MG63 (cell line): ENCODE data around the gene MACROH2A1. TPM values are rescaled to one million over a fixed set of nuclear protein-coding genes. Genes with fewer than 3 reads are reported as not detected.
A peak's percentile ranks its signal among the peaks of the same experiment; 100 is the strongest.

Source experiments
- DNase-seq: peaks from one replicate; pipeline ENCODE4 v3.0.0-alpha.2; 2020
- H3K27me3 ChIP-seq: fragments of 250-450 bp; sonication (Bioruptor Pico); 2 replicates; pipeline ENCODE4 v1.5.1; 2020; ENCODE audit warnings: mild to moderate bottlenecking, moderate library complexity
- H3K36me3 ChIP-seq: fragments of 250-450 bp; sonication (Bioruptor Pico); 2 replicates; pipeline ENCODE4 v1.5.1; 2020; ENCODE audit warnings: mild to moderate bottlenecking, moderate library complexity
- H3K4me3 ChIP-seq: fragments of 250-450 bp; sonication (Bioruptor Pico); 2 replicates; pipeline ENCODE4 v1.5.1; 2020; ENCODE audit warnings: mild to moderate bottlenecking, moderate library complexity
- H3K9me3 ChIP-seq: fragments of 250-450 bp; sonication (Bioruptor Pico); 2 replicates; pipeline ENCODE4 v1.5.1; 2020; ENCODE audit warnings: mild to moderate bottlenecking, moderate library complexity
- total RNA-seq: library from RNA; depleted of rRNA; stranded (reverse); fragments of >200 nt; shearing (Covaris generic); gene quantifications from 2 replicates; pipeline ENCODE4 v1.2.3, GENCODE V29; 2014; ENCODE audit warnings: low replicate concordance

MACROH2A1 gene
- total RNA-seq, 1 experiment from 2014 or later = 404 TPM

DNA sequence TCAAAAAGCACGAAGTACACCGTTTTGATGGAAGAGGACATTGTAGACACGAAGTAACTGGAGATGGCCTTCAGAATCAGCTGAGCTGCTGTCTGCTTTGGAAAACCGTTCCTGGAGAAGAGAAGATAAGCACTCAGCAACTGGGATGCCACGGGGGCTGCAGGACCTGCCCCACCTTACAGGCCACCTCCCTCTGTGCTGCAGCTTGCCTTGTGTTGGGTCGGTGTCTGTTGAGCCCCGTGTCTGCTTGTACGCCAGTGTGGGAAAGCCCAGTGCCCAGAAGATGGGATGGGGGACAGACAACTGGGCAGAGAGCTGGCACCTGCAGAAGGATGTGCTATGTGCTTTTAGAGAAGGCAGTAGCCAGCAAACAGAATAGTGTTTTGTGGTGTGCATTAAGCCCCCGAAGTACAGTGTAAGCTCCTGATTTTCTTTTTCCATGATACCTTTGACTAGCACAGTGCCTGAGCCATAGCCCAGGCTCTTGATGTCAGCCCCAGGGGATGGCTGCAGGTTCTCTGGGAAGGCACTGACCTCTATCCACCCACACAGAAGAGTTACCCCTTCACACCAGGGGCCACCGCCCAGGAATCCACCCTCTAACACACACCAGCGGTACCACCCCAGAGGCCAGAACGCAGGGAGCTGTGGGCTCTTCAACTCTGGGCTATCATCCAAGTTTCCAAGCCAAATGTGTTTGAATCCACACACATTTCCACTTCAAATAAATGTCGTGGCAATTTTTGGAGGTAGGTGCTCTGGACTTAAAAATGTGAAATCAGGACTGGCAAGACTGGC, 63.8 kb downstream of the MACROH2A1 start:
- peak; percentile 43 for DNase-seq
- Histone ChIP-seq H3K27me3 (no peaks in the 10 kb centered on the region), H3K36me3 (peaks cover 90% of the 10 kb centered on the region), H3K4me3 (no peak overlapping the region), H3K9me3 (no peaks in the 10 kb centered on the region)

DNA sequence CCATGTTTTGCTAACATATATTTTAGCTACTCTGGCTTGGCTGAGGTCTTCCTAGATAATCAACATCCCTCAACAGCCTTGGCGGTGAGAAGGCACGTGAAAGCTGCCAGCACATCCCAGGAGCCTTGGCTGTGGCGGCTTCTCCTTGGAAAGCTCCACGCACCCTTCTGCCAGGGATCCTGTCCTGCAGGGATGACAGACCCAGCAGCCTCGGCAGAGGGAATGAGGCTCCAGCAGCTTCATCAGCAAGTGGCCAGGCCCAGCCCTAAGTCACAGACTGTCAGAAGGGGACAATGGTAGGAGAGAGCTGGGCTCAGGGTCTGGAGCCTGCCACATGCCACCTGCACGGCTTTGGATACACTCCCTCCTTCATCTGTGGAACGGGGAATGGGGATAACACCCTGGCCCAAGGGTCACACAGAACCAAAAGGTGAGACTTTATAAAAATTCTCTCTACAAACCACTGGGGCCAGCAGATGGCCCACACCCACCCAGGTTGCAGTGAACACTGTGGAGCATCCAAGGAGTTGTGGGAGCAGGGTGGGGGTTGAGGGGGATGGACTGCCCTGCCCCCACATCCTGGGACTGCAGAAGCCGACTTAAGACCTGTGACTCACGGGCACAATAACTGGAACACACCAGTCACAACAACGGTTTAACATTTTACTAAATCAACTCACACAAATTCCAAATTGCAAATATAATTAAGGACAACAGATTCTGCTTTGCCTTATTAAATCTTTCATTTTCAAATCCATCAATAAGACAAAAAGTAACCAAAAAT, 65.1 kb downstream of the MACROH2A1 start:
- Histone ChIP-seq H3K9me3 (no peaks in the 10 kb centered on the region), H3K36me3 (peaks cover 77% of the 10 kb centered on the region), H3K4me3 (no peak overlapping the region), H3K27me3 (no peaks in the 10 kb centered on the region)
- peak; percentile 89 for DNase-seq

DNA sequence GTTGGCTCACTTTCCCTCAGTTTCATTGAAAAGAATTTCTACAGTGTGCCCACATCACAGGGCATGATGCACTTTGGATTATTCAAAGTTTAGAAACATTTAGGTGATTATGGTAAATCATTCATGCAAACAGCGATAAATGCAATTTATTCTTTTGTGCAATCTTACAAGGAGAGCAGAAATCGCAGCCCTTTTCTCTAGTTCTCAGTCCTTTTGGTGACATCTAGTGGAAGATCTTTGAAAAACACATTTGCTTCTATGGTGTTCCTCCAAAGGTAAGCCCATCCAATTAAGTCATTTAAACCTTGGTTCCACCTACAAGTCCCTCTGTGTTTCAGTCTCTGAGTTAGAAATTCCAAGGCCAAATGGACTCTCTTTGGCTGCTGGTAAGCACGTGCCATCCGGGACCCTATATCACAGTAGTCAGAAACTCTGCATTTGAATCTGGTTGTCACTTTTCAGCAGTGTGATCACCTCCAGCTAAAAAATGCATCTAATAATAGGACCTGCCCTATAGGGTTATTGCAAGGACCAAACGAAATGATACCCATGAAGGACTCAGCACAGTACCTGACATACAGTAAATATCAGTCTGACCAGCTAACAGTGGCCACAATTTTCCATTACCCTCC, 66.4 kb downstream of the MACROH2A1 start:
- Histone ChIP-seq H3K4me3 (no peak overlapping the region), H3K9me3 (no peaks in the 10 kb centered on the region), H3K36me3 (peaks cover 64% of the 10 kb centered on the region), H3K27me3 (no peaks in the 10 kb centered on the region)
- no peak for DNase-seq

DNA sequence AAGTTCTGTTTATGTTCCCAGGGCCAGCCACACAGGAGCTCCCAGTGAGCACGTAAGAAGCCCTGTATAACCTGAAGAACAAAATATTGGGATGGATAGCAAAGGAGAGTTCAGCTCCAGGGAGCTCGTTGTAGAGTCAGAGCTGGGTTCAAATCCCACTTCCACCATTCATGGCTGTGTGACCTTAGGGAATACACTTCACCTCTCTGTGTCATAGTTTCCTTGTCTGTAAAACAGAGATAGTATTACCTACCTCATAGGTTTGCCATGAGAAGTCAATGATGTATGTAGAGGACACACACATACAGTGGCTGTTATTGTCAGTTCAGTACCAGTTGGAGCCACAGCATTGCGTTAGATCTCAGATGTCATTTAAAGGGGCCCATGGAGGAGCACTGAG, 67.4 kb downstream of the MACROH2A1 start:
- H3K36me3 ChIP-seq = peaks cover 53% of the 10 kb centered on the region

DNA sequence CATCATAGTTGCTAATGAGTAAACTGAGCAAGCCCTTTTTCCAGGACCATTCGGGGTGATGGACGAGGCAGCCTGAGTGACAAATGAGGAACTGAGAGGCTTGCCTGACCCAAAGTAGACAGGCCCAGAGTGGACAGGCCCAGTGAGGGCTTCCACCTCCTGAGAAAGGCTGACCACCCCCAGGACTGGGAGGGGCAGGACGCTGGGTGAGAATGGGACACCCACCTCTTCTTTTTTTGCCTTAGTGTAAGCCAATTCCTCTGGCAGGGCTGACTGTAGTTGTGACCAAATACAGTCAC, 68.3 kb downstream of the MACROH2A1 start:
- DNase-seq = no peak
- Histone ChIP-seq H3K9me3 (no peaks in the 10 kb centered on the region), H3K36me3 (peaks cover 45% of the 10 kb centered on the region), H3K27me3 (no peaks in the 10 kb centered on the region), H3K4me3 (no peak overlapping the region)

More for the DNA sequence above, 67.4 kb downstream of the MACROH2A1 start:
- Histone ChIP-seq H3K9me3 (no peaks in the 10 kb centered on the region), H3K4me3 (no peak overlapping the region), H3K27me3 (no peaks in the 10 kb centered on the region)
- no peak for DNase-seq

DNA sequence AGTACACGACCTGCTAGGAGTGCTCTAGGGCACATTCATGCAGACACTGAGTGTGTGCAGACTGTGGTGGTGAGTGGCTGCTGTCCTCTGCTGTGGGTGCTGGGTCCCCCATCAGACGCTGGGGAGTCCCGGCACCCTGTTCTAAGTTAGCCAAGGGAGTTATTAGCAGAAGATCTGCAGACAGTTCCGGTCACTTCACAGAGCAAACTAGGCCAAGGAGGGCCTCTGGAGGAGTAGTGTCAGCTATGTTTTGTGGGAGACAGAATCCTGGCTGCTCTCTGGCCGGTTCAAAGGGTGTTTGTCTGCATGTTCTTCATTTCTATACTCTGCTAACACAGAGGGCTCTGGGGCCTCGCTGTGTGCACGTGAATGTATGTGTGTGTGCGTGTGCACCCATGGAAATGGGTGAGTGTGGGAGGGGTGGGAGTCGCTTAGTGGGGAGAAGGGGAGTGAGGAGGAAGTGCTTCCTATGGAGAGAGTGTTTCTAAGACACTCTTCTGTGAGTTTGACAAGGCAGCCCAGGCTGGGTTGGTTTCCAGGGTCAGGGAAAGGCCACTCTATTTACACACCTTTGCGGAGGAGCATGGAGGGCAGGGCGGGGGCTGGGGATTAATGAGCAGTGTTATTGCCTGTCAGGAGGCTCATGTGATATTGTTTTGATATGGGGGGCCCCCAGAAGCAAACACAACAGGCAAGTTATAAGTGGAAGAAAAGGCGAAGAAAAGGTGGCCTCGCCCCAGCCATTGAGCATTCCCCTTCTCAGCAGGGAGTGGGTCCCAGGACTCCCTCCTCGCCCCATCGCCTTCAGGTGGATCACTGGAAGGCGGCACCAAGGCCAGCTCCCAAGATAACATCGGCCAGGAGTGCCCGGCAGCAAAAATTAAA, 68.9 kb downstream of the MACROH2A1 start:
- Histone ChIP-seq H3K27me3 (no peaks in the 10 kb centered on the region), H3K9me3 (no peaks in the 10 kb centered on the region), H3K4me3 (no peak overlapping the region), H3K36me3 (peaks cover 39% of the 10 kb centered on the region)
- no peak for DNase-seq

DNA sequence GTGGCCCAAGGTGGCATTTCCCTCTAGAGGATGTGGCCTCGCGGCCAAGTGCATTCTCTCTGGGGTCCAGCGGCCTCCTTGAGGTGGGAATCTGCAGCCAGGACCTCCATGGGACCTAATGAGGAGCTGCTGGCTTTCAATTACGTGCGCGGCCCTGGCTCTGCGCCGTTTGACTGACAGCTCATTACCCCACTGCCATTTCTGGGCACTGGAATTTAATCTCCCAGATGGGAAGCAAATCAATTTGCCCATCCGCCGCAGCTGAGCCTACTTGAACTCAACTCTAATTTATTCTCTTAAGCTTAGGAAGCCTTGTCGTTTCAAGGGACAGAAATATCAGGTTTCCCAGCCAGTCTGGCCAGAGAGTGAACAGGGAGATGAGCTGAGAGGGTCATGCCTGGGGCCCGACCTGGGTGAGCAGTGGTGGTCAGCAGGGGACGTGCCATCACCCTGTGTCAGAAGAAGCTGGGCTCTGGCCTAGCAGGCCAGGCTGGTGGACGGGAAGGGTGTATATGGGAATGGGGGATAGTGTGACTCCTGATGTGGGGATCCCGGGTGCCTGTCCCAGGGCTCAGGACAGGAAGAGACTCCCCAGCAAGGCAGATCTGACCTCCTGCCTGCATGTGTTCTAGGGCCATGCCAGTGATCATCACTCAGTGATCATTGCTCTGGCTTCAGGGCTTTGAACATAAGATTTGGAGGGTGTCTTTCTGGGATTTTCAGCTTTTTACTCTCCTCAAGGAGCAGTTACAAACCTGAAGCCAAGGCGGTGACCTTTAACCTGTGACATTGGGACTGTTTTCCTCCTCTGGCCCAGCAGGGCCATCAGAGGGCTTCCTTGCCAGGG, 69.7 kb downstream of the MACROH2A1 start:
- no peak overlapping the region for H3K4me3 ChIP-seq
- DNase-seq = no peak
- H3K27me3 ChIP-seq = no peaks in the 10 kb centered on the region
- H3K9me3 ChIP-seq = no peaks in the 10 kb centered on the region
- peaks cover 30% of the 10 kb centered on the region for H3K36me3 ChIP-seq

DNA sequence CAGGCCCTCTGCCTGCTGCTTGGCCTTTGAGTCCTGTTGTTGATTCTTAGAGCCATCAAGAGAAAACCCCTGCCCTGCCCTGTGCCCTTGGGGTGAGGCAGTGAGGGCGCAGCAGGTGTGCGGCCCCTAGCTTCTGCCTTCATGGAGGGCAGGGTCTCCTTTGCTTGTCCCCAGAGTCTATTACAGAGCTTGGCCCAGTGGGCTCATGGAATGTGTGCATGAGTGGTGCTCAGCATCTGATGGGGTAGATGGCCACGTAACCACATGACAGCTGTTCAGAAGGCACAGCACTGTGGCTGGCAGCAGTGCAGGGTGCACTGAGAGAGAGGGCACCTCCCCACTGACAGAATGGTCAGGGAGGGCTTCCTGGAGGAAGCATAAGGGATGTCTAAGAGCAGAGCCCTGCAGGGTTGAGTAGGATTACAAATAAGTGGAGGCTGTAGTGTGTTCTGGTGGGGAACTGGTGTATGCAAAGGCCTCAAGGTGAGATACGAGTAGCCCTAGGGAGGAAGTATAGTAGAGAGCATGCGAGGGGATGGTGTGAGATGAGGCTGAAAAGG, 70.8 kb downstream of the MACROH2A1 start:
- no peak for DNase-seq
- H3K9me3 ChIP-seq = no peaks in the 10 kb centered on the region
- H3K27me3 ChIP-seq = no peaks in the 10 kb centered on the region
- no peak overlapping the region for H3K4me3 ChIP-seq
- H3K36me3 ChIP-seq = peaks cover 27% of the 10 kb centered on the region

DNA sequence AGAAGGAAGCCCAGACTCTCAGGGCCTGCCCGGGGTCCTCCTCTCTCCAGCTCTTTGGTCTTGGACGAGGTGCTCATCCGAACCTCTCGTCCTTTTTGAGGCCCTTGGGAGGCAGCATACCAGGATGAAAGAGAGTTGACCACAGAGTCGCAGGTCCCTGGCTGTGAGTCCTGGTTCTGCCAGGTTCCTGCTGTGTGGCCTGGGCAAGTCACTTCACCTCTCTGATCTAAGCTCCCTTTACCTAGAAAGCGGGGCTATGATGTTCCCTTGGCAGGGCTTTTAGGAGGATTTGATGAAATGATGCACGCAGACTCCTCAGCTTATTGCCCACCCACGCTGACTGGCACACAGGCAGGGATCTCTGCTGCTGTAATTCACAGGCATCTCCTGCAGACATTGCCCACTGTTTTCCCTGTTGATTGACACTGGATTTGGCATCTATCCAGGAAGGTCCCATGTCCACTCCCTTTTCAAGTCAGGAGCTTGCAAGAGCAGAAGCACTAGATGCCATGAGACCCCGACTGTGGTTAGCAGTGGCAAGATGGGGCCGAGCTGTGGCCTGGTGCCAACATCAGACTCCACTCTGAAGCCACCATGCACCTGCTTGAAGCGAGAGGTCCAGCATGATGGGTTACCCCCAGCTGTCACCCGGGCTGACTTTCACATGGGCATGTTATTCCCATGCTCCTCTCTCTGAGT, 71.5 kb downstream of the MACROH2A1 start:
- DNase-seq = no peak
- H3K27me3 ChIP-seq = no peaks in the 10 kb centered on the region

GRCh38 chr5:135326296-135327254, 72.5 kb downstream of the MACROH2A1 start:
- no peaks in the 10 kb centered on the region for H3K27me3 ChIP-seq
- no peaks in the 10 kb centered on the region for H3K9me3 ChIP-seq
- H3K36me3 ChIP-seq = peaks cover 10% of the 10 kb centered on the region
- no peak for DNase-seq
- no peak overlapping the region for H3K4me3 ChIP-seq

More for the DNA sequence above, 71.5 kb downstream of the MACROH2A1 start:
- H3K9me3 ChIP-seq = no peaks in the 10 kb centered on the region
- peaks cover 21% of the 10 kb centered on the region for H3K36me3 ChIP-seq
- H3K4me3 ChIP-seq = no peak overlapping the region

GRCh38 chr5:135324897-135325650, 74.0 kb downstream of the MACROH2A1 start:
- DNase-seq = no peak

GRCh38 chr5:135324160-135324559, 74.9 kb downstream of the MACROH2A1 start:
- no peaks in the 10 kb centered on the region for H3K27me3 ChIP-seq
- H3K36me3 ChIP-seq = no peaks in the 10 kb centered on the region
- H3K4me3 ChIP-seq = no peak overlapping the region
- H3K9me3 ChIP-seq = no peaks in the 10 kb centered on the region
- no peak for DNase-seq

More at GRCh38 chr5:135324897-135325650, 74.0 kb downstream of the MACROH2A1 start:
- Histone ChIP-seq H3K9me3 (no peaks in the 10 kb centered on the region), H3K36me3 (no peaks in the 10 kb centered on the region), H3K4me3 (no peak overlapping the region), H3K27me3 (no peaks in the 10 kb centered on the region)

DNA sequence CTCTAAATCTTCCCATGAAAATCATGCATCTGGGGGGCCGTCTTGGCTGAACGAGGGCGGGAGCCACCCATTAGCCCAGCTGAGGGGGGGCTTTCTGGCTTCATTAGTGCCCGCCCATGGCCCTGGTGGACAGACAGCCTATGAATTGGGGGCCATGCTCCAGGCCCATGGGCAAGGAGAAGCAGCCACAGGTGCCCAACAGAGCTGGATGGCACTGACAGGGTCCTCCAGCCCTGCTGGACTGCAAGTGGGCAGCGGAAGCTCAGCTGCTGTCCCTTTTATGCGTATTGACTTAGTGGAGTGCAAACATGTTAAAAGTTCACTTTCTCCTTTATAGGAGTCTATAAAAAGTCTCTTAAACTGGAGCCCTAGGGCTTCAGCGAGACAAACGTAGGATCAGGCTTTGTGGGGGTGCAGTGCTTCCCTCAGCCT, 75.3 kb downstream of the MACROH2A1 start:
- no peaks in the 10 kb centered on the region for H3K36me3 ChIP-seq
- no peak overlapping the region for H3K4me3 ChIP-seq
- no peaks in the 10 kb centered on the region for H3K27me3 ChIP-seq
- no peak for DNase-seq
- H3K9me3 ChIP-seq = no peaks in the 10 kb centered on the region
